Panc1 (cell line): Measurements from ENCODE around the gene COMMD1. TPM values are rescaled to one million over a fixed set of nuclear protein-coding genes. Genes with fewer than 3 reads are reported as not detected.

Experiments
- ATAC-seq: fragments of 200-7000 bp; cut with Tn5 transposase; 2 replicates; pipeline ENCODE4 v1.9.1; 2020; ENCODE audit warnings: mild to moderate bottlenecking, moderate library complexity
- BruUV-seq: library from RNA; stranded (reverse); fragments of 400-500 nt; replicated peaks from 2 replicates; lab custom pipeline; 2021; lab: Mats Ljungman, UMichigan
- CTCF ChIA-PET: fragments of 300-600 bp; sonication (Branson Sonifier 250); formaldehyde crosslinking; loops from one replicate; lab custom pipeline; 2022; ENCODE audit warnings: antibody characterized with exemption; lab: Charles Lee
- POLR2A ChIA-PET: fragments of 300-600 bp; sonication (Branson Sonifier 250); formaldehyde crosslinking; loops from one replicate; lab custom pipeline; 2022; ENCODE audit warnings: antibody characterized with exemption; lab: Charles Lee
- DNase-seq: peaks from one replicate; pipeline ENCODE4 v3.0.0-alpha.2; 2010; ENCODE audit warnings: low read depth, low spot score
- H3K27ac ChIP-seq: 2 replicates; pipeline ENCODE4 v1.5.1; 2011; ENCODE audit warnings: mild to moderate bottlenecking, low read length, inconsistent platforms
- H3K27me3 ChIP-seq: fragments of 200-500 bp; sonication (Bioruptor generic); 2 replicates; pipeline ENCODE4 v1.6.0; 2014; ENCODE audit warnings: low read length, inconsistent platforms; ENCODE audit not compliant: control insufficient read depth, insufficient read depth
- H3K36me3 ChIP-seq: fragments of 200-500 bp; sonication (Bioruptor generic); 2 replicates; pipeline ENCODE4 v1.5.1; 2014; ENCODE audit warnings: inconsistent platforms, mild to moderate bottlenecking, low read length, moderate library complexity; ENCODE audit not compliant: control insufficient read depth, insufficient read depth
- H3K4me1 ChIP-seq: 2 replicates; pipeline ENCODE4 v1.5.1; 2011; ENCODE audit warnings: inconsistent platforms, mild to moderate bottlenecking, low read length, moderate library complexity; ENCODE audit not compliant: control insufficient read depth, insufficient read depth
- H3K4me3 ChIP-seq, 2 experiments: 2 replicates each; pipeline ENCODE4 v1.5.1; 2011 to 2012; ENCODE audit warnings: low read depth in 2 of 2, low read length in 2 of 2, mild to moderate bottlenecking in 2 of 2, inconsistent platforms in 1 of 2, moderate library complexity in 1 of 2
- H3K9me3 ChIP-seq: fragments of 200-500 bp; sonication (Bioruptor generic); 2 replicates; pipeline ENCODE4 v1.5.1; 2014; ENCODE audit warnings: low read depth, mild to moderate bottlenecking, inconsistent platforms, low read length, moderate library complexity; ENCODE audit not compliant: control insufficient read depth, insufficient read depth
- POLR2AphosphoS5 ChIP-seq: IDR thresholded peaks from 2 replicates; pipeline ENCODE4 v1.6.1; 2012; ENCODE audit warnings: mild to moderate bottlenecking, low read depth, low read length, moderate library complexity
- SIN3A ChIP-seq: IDR thresholded peaks from 2 replicates; pipeline ENCODE4 v1.6.1; 2012; ENCODE audit warnings: low read depth, mild to moderate bottlenecking, low read length, moderate library complexity, borderline replicate concordance; ENCODE audit not compliant: insufficient read depth
- TCF7L2 ChIP-seq: IDR thresholded peaks from 2 replicates; pipeline ENCODE4 v1.6.1; 2011; ENCODE audit warnings: mild to moderate bottlenecking, low read depth, low read length, inconsistent platforms
- in situ Hi-C: cut with HindIII; loops from 2 replicates; pipeline ENCODE4 v1.10.0; 2016; ENCODE audit warnings: low sequenced_read_pairs, low pct_unique_long_range_greater_than_20kb
- intact Hi-C: fragments of 100-400 bp; cut with micrococcal nuclease; formaldehyde crosslinking; loops from one replicate; pipeline ENCODE4 v1.10.0; 2022; ENCODE audit not compliant: unreplicated experiment
- total RNA-seq: library from RNA; stranded (reverse); gene quantifications from one replicate; pipeline ENCODE4 v1.2.1, GENCODE V29; 2021; ENCODE audit not compliant: unreplicated experiment
- TF ChIP-seq, protein P1 (sequence below), 2 experiments: IDR thresholded peaks; 2 replicates each; pipeline ENCODE4 v1.6.1; 2011 to 2012; ENCODE audit warnings: low read depth in 2 of 2, control low read depth in 1 of 2, low read length in 1 of 2, mild to moderate bottlenecking in 1 of 2, moderate library complexity in 1 of 2; ENCODE audit not compliant: insufficient read depth in 1 of 2
- TF ChIP-seq, protein P2 (sequence below): fragments of 450-650 bp; IDR thresholded peaks from 2 replicates; pipeline ENCODE4 v1.5.1; 2017; ENCODE audit warnings: mild to moderate bottlenecking

COMMD1 gene
- total RNA-seq, 1 experiment from 2014 or later = 40.3 TPM

DNA sequence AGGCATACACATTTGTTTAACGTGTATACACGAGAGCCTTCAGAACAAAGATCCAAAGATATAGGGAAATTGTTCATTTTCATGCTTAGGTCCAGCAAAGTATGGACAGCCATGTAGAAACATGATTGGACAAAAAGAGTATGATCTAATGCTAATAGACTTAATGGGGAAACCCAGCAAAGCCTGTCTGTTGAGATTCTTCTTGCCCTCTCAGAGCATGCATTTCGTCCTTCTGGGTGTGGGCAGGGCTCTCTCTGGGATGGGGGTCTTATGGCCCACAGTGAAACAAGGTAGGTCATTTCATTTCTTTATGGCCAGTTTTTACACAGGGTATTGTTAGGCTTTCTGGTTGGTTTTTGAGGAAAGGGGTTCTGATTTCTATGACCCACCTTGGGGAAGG lies 124.4 kb downstream of the COMMD1 start:
- Histone ChIP-seq H3K9me3 (no peaks in the 10 kb centered on the region), H3K27me3 (no peaks in the 10 kb centered on the region), H3K27ac (no peak overlapping the region), H3K4me1 (no peaks in the 10 kb centered on the region), H3K4me3 (no peak overlapping the region), H3K36me3 (no peaks in the 10 kb centered on the region)
- ChIA-PET CTCF (no interaction called here), POLR2A (no interaction called here)
- in situ Hi-C loops (no loop called here), intact Hi-C loops (no loop called here)
- ATAC-seq (no peak), DNase-seq (no peak)
- no TSS peak for BruUV-seq
- TF ChIP-seq SIN3A (no peak), POLR2AphosphoS5 (no peak), TCF7L2 (no peak)
- TF ChIP-seq, protein P1, sequence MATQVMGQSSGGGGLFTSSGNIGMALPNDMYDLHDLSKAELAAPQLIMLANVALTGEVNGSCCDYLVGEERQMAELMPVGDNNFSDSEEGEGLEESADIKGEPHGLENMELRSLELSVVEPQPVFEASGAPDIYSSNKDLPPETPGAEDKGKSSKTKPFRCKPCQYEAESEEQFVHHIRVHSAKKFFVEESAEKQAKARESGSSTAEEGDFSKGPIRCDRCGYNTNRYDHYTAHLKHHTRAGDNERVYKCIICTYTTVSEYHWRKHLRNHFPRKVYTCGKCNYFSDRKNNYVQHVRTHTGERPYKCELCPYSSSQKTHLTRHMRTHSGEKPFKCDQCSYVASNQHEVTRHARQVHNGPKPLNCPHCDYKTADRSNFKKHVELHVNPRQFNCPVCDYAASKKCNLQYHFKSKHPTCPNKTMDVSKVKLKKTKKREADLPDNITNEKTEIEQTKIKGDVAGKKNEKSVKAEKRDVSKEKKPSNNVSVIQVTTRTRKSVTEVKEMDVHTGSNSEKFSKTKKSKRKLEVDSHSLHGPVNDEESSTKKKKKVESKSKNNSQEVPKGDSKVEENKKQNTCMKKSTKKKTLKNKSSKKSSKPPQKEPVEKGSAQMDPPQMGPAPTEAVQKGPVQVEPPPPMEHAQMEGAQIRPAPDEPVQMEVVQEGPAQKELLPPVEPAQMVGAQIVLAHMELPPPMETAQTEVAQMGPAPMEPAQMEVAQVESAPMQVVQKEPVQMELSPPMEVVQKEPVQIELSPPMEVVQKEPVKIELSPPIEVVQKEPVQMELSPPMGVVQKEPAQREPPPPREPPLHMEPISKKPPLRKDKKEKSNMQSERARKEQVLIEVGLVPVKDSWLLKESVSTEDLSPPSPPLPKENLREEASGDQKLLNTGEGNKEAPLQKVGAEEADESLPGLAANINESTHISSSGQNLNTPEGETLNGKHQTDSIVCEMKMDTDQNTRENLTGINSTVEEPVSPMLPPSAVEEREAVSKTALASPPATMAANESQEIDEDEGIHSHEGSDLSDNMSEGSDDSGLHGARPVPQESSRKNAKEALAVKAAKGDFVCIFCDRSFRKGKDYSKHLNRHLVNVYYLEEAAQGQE (IDR thresholded peaks at IDR 0.05; ENCODE audit: insufficient read depth in 1 of 2, low read depth in 2 of 2, low read length in 1 of 2) = no peak
- TF ChIP-seq, protein P2, sequence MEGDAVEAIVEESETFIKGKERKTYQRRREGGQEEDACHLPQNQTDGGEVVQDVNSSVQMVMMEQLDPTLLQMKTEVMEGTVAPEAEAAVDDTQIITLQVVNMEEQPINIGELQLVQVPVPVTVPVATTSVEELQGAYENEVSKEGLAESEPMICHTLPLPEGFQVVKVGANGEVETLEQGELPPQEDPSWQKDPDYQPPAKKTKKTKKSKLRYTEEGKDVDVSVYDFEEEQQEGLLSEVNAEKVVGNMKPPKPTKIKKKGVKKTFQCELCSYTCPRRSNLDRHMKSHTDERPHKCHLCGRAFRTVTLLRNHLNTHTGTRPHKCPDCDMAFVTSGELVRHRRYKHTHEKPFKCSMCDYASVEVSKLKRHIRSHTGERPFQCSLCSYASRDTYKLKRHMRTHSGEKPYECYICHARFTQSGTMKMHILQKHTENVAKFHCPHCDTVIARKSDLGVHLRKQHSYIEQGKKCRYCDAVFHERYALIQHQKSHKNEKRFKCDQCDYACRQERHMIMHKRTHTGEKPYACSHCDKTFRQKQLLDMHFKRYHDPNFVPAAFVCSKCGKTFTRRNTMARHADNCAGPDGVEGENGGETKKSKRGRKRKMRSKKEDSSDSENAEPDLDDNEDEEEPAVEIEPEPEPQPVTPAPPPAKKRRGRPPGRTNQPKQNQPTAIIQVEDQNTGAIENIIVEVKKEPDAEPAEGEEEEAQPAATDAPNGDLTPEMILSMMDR = no peak

DNA sequence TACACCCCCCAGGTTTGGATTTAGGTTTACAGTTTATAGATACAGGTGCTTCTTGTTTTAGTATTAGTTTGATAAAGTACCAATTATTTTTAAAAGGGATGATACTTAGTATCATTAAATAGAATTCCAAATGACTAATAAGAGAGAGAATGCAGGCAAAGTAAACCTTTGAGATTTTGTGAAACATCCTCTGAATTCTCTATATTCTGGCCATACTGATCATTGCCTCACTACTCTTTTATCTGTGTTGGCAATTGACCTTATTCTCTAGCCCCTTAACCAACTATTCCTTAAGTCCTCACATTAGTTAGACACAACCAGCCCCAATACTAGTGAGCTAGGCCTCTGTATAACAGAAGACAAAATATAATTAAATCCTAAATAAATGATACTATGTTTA lies 125.4 kb downstream of the COMMD1 start:
- intact Hi-C loops (no loop called here), in situ Hi-C loops (no loop called here)
- Histone ChIP-seq H3K27ac (no peak overlapping the region), H3K27me3 (no peaks in the 10 kb centered on the region), H3K36me3 (no peaks in the 10 kb centered on the region), H3K4me1 (no peaks in the 10 kb centered on the region), H3K9me3 (no peaks in the 10 kb centered on the region), H3K4me3 (no peak overlapping the region)
- ChIA-PET POLR2A (no interaction called here), CTCF (no interaction called here)
- no TSS peak for BruUV-seq
- ATAC-seq (no peak), DNase-seq (no peak)
- TF ChIP-seq POLR2AphosphoS5 (no peak), TCF7L2 (no peak), SIN3A (no peak)
- TF ChIP-seq, protein P1 (IDR thresholded peaks at IDR 0.05; ENCODE audit: insufficient read depth in 1 of 2, low read depth in 2 of 2, low read length in 1 of 2) = no peak
- TF ChIP-seq, protein P2 = no peak
